Neural cell (in vitro differentiated cells): ENCODE measurements around the gene PLCB4. TPM values are rescaled to one million over a fixed set of nuclear protein-coding genes. Genes with fewer than 3 reads are reported as not detected.

Source experiments
- H2AFZ ChIP-seq: fragments of 200-600, 300-800 bp; sonication (generic), shearing (Covaris generic); 2 replicates; pipeline ENCODE4 v1.6.0; 2014; ENCODE audit warnings: low read depth, mild to moderate bottlenecking, antibody characterized with exemption, low read length, moderate library complexity
- H3F3A ChIP-seq: fragments of 200-600 bp; shearing (Covaris generic); 2 replicates; pipeline ENCODE4 v1.6.1; 2016; ENCODE audit warnings: mild to moderate bottlenecking, moderate library complexity, mixed read lengths, antibody characterized with exemption, low read length; ENCODE audit not compliant: insufficient read depth, poor library complexity, severe bottlenecking
- H3K27ac ChIP-seq: fragments of 200-600, 300-800 bp; sonication (generic), shearing (Covaris generic); 2 replicates; pipeline ENCODE4 v1.5.1; 2014; ENCODE audit warnings: mild to moderate bottlenecking, low read length, moderate library complexity
- H3K27me3 ChIP-seq: fragments of 300-800, 200-600 bp; sonication (generic), shearing (Covaris generic); 2 replicates; pipeline ENCODE4 v1.6.0; 2014; ENCODE audit warnings: mild to moderate bottlenecking, low read depth, low read length, moderate library complexity; ENCODE audit not compliant: insufficient read depth
- H3K36me3 ChIP-seq: fragments of 300-800, 200-600 bp; sonication (generic), shearing (Covaris generic); 2 replicates; pipeline ENCODE4 v1.5.1; 2014; ENCODE audit warnings: mild to moderate bottlenecking, antibody characterized with exemption, low read length, moderate library complexity; ENCODE audit not compliant: insufficient read depth
- H3K4me2 ChIP-seq: fragments of 300-800, 200-600 bp; sonication (generic), shearing (Covaris generic); 2 replicates; pipeline ENCODE4 v1.6.0; 2014; ENCODE audit warnings: mild to moderate bottlenecking, low read length
- H3K4me3 ChIP-seq: fragments of 300-800, 200-600 bp; sonication (generic), shearing (Covaris generic); 2 replicates; pipeline ENCODE4 v1.5.1; 2014; ENCODE audit warnings: mild to moderate bottlenecking, low read length, moderate library complexity
- H3K79me2 ChIP-seq: fragments of 200-600 bp; shearing (Covaris generic); replicated peaks from 2 replicates; pipeline ENCODE4 v1.6.0; 2014; ENCODE audit warnings: mild to moderate bottlenecking, low read length, moderate library complexity; ENCODE audit not compliant: insufficient read depth
- H3K9ac ChIP-seq: fragments of 300-800, 200-600 bp; sonication (generic), shearing (Covaris generic); 2 replicates; pipeline ENCODE4 v1.6.1; 2016; ENCODE audit warnings: mild to moderate bottlenecking, low read length, mixed read lengths
- H3K9me2 ChIP-seq: fragments of 200-600 bp; shearing (Covaris generic); 2 replicates; pipeline ENCODE4 v1.6.1; 2016; ENCODE audit warnings: mild to moderate bottlenecking, low read length, mixed read lengths; ENCODE audit not compliant: insufficient read depth
- H3K9me3 ChIP-seq: fragments of 200-600, 300-800 bp; sonication (generic), shearing (Covaris generic); 2 replicates; pipeline ENCODE4 v1.6.1; 2016; ENCODE audit warnings: mild to moderate bottlenecking, mixed run types, low read length, moderate library complexity, mixed read lengths
- H4K20me1 ChIP-seq: fragments of 200-600 bp; shearing (Covaris generic); 2 replicates; pipeline ENCODE4 v1.6.1; 2016; ENCODE audit warnings: mild to moderate bottlenecking, mixed run types; ENCODE audit not compliant: insufficient read depth
- EP300 ChIP-seq: fragments of 450-650 bp; conservative IDR thresholded peaks from 2 replicates; pipeline ENCODE4 v1.6.1; 2014; ENCODE audit warnings: antibody characterized with exemption, mild to moderate bottlenecking, moderate library complexity; ENCODE audit not compliant: poor library complexity, severe bottlenecking
- EZH2 ChIP-seq: fragments of 200-600, 300-800 bp; shearing (Covaris generic), sonication (generic); IDR thresholded peaks from 2 replicates; pipeline ENCODE4 v1.6.1; 2014; ENCODE audit warnings: antibody characterized with exemption, low read length, borderline replicate concordance, mild to moderate bottlenecking; ENCODE audit not compliant: insufficient read depth, poor library complexity, severe bottlenecking
- MXI1 ChIP-seq: fragments of 450-650 bp; conservative IDR thresholded peaks from 2 replicates; pipeline ENCODE4 v1.6.1; 2014; ENCODE audit warnings: antibody characterized with exemption, mild to moderate bottlenecking; ENCODE audit not compliant: poor library complexity, severe bottlenecking
- POLR2AphosphoS5 ChIP-seq: IDR thresholded peaks from 2 replicates; pipeline ENCODE4 v1.6.1; 2012
- RAD21 ChIP-seq: fragments of 450-650 bp; conservative IDR thresholded peaks from 2 replicates; pipeline ENCODE4 v1.6.1; 2014; ENCODE audit warnings: antibody characterized with exemption, mild to moderate bottlenecking, moderate library complexity
- SMC3 ChIP-seq: fragments of 450-650 bp; conservative IDR thresholded peaks from 2 replicates; pipeline ENCODE4 v1.6.1; 2014; ENCODE audit warnings: antibody characterized with exemption, mild to moderate bottlenecking, moderate library complexity; ENCODE audit not compliant: poor library complexity
- TAF1 ChIP-seq: IDR thresholded peaks from 2 replicates; pipeline ENCODE4 v1.6.1; 2012; ENCODE audit warnings: low read depth
- polyA plus RNA-seq: library from polyadenylated mRNA; depleted of rRNA; stranded (reverse); fragments of >200 nt; gene quantifications from 2 replicates; pipeline ENCODE4 v1.2.3, GENCODE V29; 2014
- TF ChIP-seq, protein P1 (sequence below): fragments of 450-650 bp; IDR thresholded peaks from 2 replicates; pipeline ENCODE4 v1.5.1; 2014; ENCODE audit warnings: antibody characterized with exemption, mild to moderate bottlenecking, moderate library complexity; ENCODE audit not compliant: poor library complexity, severe bottlenecking
- TF ChIP-seq, protein P2 (sequence below): IDR thresholded peaks from 2 replicates; pipeline ENCODE4 v1.6.1; 2012; ENCODE audit warnings: borderline replicate concordance

PLCB4 gene
- polyA plus RNA-seq, 1 donor from 2014 or later, result 13.1 TPM

DNA sequence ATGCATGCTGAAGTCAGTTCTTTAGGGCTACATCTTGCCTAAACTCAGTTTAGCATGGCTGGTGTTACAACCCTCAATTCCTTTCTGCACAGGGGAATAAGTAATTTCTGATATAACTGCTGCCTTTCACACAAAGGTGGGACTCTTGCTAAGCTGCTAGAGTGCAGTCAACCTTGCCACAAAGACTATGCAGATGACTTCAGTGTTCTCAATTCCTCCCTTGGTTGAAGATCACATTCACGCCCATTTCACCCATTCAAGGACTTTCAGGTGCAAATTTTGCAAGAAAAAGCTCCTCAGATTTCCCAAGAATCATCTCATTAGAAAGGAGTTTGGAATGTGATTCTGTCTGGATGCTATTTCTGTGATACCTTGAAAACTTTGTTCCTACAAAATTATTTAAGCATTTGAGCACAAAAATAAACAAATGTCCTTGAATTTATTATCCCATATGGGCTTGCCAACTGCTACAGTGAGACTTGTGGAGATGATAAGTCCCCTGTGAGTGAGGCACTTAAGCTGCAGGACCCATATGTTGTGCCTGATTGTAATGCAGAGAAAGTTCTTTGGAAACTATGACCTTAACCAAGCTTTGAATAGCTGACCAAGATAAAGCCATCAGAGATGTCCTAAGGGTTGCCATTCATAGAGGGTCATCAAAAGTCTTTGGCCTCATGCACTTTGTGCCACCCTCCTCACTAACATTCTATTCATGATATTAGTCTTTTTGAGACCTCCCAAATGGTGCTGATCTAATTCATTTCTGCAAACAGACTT lies 111.8 kb downstream of the PLCB4 start:
- Histone ChIP-seq H3K9me3 (no peaks in the 10 kb centered on the region), H2AFZ (no peak overlapping the region), H3K79me2 (no peaks in the 10 kb centered on the region), H3K27ac (no peak overlapping the region), H4K20me1 (no peaks in the 10 kb centered on the region), H3K9ac (no peak overlapping the region), H3K4me3 (no peak overlapping the region), H3K9me2 (no peaks in the 10 kb centered on the region), H3K27me3 (no peaks in the 10 kb centered on the region), H3F3A (no peaks in the 10 kb centered on the region), H3K4me2 (no peak overlapping the region), H3K36me3 (no peaks in the 10 kb centered on the region)
- no peak for TF ChIP-seq MXI1
- no peak for TF ChIP-seq RAD21
- no peak for TF ChIP-seq EP300
- TF ChIP-seq EZH2, result no peak
- TF ChIP-seq, protein P1, sequence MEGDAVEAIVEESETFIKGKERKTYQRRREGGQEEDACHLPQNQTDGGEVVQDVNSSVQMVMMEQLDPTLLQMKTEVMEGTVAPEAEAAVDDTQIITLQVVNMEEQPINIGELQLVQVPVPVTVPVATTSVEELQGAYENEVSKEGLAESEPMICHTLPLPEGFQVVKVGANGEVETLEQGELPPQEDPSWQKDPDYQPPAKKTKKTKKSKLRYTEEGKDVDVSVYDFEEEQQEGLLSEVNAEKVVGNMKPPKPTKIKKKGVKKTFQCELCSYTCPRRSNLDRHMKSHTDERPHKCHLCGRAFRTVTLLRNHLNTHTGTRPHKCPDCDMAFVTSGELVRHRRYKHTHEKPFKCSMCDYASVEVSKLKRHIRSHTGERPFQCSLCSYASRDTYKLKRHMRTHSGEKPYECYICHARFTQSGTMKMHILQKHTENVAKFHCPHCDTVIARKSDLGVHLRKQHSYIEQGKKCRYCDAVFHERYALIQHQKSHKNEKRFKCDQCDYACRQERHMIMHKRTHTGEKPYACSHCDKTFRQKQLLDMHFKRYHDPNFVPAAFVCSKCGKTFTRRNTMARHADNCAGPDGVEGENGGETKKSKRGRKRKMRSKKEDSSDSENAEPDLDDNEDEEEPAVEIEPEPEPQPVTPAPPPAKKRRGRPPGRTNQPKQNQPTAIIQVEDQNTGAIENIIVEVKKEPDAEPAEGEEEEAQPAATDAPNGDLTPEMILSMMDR, result no peak
- TF ChIP-seq POLR2AphosphoS5, result no peak
- TF ChIP-seq, protein P2, sequence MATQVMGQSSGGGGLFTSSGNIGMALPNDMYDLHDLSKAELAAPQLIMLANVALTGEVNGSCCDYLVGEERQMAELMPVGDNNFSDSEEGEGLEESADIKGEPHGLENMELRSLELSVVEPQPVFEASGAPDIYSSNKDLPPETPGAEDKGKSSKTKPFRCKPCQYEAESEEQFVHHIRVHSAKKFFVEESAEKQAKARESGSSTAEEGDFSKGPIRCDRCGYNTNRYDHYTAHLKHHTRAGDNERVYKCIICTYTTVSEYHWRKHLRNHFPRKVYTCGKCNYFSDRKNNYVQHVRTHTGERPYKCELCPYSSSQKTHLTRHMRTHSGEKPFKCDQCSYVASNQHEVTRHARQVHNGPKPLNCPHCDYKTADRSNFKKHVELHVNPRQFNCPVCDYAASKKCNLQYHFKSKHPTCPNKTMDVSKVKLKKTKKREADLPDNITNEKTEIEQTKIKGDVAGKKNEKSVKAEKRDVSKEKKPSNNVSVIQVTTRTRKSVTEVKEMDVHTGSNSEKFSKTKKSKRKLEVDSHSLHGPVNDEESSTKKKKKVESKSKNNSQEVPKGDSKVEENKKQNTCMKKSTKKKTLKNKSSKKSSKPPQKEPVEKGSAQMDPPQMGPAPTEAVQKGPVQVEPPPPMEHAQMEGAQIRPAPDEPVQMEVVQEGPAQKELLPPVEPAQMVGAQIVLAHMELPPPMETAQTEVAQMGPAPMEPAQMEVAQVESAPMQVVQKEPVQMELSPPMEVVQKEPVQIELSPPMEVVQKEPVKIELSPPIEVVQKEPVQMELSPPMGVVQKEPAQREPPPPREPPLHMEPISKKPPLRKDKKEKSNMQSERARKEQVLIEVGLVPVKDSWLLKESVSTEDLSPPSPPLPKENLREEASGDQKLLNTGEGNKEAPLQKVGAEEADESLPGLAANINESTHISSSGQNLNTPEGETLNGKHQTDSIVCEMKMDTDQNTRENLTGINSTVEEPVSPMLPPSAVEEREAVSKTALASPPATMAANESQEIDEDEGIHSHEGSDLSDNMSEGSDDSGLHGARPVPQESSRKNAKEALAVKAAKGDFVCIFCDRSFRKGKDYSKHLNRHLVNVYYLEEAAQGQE, result no peak
- TF ChIP-seq TAF1, result no peak
- TF ChIP-seq SMC3, result no peak

DNA sequence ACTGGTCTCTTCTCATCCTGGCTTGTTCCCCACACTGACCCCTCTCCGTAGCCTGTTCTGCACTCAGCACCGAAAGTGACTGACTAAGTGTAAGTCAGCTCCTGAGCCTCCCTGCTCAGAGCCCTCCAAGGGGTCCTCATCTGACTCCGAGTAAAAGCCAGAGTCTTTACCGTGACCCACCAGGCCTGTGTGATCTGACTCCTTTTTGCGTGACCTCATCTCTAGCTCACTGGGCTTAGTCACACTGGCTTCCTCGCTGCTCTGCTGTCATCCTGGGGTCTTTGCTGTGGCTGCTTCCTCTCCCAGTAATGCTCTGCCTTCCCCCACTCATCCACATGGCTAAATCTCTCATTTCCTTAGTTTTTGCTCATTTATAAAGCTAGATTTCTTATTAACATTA lies 116.6 kb downstream of the PLCB4 start:
- no peak for TF ChIP-seq RAD21
- H3K4me2 ChIP-seq, result no peak overlapping the region
- H3K27ac ChIP-seq, result no peak overlapping the region
- H3K9me3 ChIP-seq, result no peaks in the 10 kb centered on the region
- no peak overlapping the region for H2AFZ ChIP-seq
- no peaks in the 10 kb centered on the region for H4K20me1 ChIP-seq
- no peak overlapping the region for H3K4me3 ChIP-seq
- H3K9me2 ChIP-seq, result no peaks in the 10 kb centered on the region
- H3K79me2 ChIP-seq, result no peaks in the 10 kb centered on the region
- H3K36me3 ChIP-seq, result no peaks in the 10 kb centered on the region
- no peaks in the 10 kb centered on the region for H3K27me3 ChIP-seq
- no peak overlapping the region for H3K9ac ChIP-seq
- H3F3A ChIP-seq, result no peaks in the 10 kb centered on the region

DNA sequence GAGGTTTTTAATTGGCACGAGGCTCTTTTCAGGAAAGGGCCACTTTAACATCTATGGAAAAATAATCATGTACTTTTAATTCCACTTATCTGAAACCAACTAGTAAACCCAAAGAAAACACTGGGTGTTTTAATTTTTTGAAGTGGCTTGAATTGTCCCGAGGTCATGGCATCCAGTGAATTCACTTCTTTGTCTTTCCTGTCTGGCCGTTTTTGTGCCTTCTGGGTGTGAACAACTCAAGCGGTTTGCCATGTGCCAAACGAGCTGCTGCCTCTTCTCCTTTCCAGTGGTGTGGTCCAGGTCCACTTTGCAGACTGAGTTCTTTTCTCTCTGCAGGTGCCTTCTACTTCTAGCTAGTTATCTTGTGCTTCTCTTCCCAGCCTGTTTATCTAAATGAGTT lies 117.5 kb downstream of the PLCB4 start:
- H3K27me3 ChIP-seq, result no peaks in the 10 kb centered on the region
- no peaks in the 10 kb centered on the region for H3K79me2 ChIP-seq
- no peaks in the 10 kb centered on the region for H3K9me2 ChIP-seq
- H3K4me2 ChIP-seq, result no peak overlapping the region
- H3K9me3 ChIP-seq, result no peaks in the 10 kb centered on the region
- no peak overlapping the region for H2AFZ ChIP-seq
- no peak overlapping the region for H3K27ac ChIP-seq
- H3K9ac ChIP-seq, result no peak overlapping the region
- no peaks in the 10 kb centered on the region for H4K20me1 ChIP-seq
- TF ChIP-seq TAF1 (no peak), EZH2 (no peak)
- TF ChIP-seq, protein P1, result no peak
- TF ChIP-seq, protein P2, result no peak
- H3K36me3 ChIP-seq, result no peaks in the 10 kb centered on the region
- H3K4me3 ChIP-seq, result no peak overlapping the region
- no peaks in the 10 kb centered on the region for H3F3A ChIP-seq
